Ramos (cell line): ENCODE data around the gene TBCB.

Source experiments
- in situ Hi-C: fragments of 300-500 bp; cut with MboI; formaldehyde crosslinking; loops from one replicate; pipeline ENCODE4 v1.14.3; 2022; ENCODE audit warnings: low sequenced_read_pairs; ENCODE audit not compliant: unreplicated experiment

Gene TBCB

DNA sequence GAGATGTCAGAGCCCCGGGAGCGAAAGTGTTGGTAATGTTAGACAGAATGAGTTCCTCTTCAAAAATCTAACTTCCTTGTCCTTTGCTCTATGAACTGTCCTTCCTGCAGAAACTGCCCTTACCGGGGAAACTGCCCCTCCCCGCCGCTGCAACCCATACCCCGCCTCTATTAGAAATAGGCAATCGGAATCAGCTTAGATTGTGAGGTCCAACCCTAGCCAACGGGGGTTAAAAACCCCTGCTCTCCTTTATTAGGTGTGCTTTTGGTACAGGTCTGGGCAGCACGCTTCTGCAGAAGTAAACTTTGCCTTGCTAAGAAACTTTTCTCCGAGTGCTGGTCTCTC lies 13.1 kb downstream of the TBCB start:
- in situ Hi-C loops: no loop called here

GRCh38 chr19:36131221-36131620 lies 16.0 kb downstream of the TBCB start:
- in situ Hi-C loops: loop anchor here (5.0 kb wide), 1 partner anchor 41 kb away; no protein-coding TSS in a partner anchor

DNA sequence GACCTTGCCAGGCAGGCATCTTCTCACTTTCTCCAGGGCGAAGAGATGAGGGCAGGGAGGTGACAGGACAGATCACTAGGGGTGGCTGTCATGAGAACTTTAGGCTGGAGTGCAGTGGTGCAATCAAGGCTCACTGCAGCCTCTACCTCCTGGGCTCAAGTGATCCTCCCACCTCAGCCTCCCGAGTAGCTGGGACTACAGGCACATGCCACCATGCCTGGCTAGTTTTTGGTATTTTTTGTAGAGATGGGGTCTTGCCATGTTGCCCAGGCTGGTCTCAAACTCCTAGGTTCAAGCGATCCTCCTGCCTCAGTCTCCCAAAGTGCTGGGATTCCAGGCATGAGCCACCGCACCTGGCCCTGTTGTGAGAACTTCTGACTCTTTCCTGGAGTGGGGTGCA lies 19.6 kb downstream of the TBCB start:
- in situ Hi-C loops: loop anchor here (5.0 kb wide), 1 partner anchor 37 kb away; no protein-coding TSS in a partner anchor

DNA sequence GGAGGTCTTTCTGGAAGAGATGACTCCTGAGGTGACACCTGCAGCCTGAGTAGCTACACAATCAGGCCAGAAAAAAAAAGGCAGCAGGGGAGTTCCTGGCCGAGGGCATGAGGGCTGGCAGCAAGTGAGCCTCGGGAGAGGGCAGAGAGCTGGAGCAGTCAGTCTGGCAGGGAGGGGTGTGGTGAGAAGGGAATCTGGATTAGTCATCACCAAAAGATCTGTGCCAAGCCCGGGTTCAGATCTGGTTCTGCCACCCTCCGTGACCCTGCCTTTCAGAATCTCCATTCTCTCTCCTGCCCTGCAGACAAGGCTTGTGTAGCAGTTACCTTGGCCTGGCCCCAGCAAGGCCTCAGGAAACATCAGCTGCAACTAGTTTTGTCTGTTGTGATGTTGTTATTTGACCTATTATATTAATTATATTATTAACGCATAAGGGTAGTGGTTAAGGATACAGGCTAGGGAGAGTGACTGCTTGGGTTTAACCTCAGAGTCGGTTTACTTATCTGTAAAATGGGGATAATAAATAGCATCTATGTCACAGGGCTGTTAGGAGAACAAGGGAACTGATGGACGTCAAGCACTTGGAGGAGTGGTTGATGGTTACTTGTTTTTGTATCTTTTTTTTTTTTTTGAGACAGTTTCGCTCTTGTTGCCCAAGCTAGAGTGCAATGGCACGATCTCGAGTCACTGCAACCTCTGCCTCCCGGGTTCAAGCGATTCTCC lies 21.9 kb downstream of the TBCB start:
- in situ Hi-C loops: no loop called here

- in situ Hi-C loops: no loop called here
These were observed 23.8 kb downstream of the TBCB start for GRCh38 chr19:36139120-36139472.

DNA sequence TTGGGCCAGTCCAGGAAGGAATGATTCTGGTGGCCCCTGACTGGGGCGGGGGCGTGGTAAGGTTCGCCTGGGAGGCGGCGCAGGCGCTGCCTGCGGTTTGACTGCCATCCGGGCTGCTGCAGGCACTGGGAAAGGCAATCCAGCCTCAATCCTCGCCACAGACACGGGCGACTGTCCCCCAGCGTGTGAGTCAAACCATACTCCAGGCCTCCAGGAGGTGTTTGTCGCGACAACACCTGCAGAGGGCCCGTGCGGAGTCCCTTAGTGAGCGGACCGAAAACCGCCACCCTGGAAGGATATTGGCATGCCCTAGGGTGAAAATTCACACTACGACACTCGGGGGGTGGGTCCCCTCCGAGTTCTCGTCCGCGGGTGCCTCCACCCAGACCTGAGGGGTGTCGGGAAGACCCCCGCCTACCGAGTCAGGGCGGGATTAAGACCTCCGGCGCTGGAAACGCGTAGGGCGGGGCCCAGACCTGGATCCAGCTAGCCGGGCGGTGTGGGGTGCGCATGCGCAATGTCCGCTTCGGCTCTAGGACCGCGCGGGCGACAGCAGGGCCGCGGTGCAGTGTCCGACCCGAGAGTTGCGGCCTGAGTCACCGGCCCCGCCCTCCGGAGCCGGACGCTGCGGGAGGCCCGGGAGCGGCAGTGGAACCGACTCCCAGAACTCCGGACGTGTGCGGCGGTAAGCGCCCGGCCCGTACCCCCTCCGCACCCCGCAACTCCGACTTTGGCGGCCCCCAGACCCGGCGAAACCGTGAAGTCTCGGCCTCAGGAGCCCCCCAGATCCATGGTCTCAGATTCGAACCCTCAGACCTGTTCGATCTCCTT lies 24.4 kb downstream of the TBCB start, which contains the start of gene CAPNS1:
TSS of gene CAPNS1 (plus strand) at position 594 of the 831 bp plus-strand sequence. CDS start 946 bp downstream, outside the sequence.
- in situ Hi-C loops: no loop called here

DNA sequence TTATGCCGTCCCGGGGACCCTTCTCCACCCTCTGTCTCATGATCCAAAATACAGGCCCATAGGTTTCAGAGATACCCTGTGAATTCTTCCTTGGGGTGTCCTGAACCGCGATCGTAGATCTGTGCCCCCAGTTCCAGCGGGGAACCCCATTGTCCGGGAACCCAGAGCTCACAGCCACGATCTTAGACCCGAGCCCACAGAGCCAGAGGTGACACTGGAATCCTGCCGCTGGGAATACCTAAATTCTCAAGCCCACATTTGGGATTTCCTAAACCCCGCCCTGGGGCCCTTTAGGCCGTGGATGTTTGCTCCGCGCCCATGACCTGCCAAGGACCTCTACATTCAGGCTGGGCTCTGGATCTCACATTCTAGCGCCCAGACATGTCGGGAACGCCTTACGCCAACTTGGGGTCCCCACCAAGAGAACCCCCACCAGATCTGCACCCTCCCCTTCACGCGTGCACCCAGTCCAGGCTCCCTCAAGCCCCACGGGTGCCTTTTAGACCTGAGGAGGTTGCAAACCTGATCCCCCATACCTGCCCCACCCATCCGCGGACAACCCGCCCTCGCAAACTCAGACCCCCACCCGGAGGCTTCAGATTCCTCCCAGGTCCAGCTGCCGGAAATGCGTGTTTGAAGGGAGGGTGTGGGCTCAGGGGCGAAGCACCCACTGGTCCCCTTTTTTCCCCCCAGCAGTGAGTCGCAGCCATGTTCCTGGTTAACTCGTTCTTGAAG lies 25.2 kb downstream of the TBCB start:
- in situ Hi-C loops: no loop called here

DNA sequence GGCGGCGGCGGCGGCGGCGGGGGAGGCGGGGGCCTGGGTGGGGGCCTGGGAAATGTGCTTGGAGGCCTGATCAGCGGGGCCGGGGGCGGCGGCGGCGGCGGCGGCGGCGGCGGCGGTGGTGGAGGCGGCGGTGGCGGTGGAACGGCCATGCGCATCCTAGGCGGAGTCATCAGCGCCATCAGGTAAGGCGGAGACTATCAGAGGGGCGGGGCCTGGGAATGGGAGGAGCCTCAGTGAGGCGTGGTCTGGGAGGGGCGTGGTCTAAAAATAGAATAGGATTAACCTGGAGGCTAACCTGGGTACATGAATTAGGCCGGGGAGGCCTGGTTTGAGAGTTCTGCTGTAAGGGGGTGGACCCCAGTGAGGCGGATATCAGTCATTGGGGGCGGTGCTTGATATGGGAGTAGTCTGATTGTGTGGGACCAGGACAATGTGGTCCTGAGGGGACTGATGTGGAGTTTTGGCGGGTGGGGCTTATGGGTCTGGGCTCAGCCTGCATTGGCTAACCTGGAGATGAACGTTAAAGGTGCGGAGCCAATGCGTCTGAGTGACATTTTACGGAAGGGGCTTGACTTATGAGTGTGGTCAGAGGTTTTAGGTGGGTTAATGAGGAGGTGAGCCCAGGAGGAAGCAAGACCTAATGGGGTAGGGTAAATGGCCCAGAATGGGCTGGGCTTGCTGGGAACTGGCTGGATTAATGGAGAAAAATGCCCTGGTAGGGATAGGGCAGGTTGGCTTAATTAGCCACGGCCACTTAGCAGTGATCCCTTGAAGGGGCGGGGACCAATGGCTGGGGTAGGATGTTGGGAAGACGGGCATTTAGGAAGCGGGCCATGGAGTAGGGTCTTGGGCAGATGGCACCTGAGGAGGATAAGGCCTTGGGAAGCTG lies 26.0 kb downstream of the TBCB start:
- in situ Hi-C loops: no loop called here

GRCh38 chr19:36142046-36142445 lies 26.8 kb downstream of the TBCB start:
- in situ Hi-C loops: no loop called here

DNA sequence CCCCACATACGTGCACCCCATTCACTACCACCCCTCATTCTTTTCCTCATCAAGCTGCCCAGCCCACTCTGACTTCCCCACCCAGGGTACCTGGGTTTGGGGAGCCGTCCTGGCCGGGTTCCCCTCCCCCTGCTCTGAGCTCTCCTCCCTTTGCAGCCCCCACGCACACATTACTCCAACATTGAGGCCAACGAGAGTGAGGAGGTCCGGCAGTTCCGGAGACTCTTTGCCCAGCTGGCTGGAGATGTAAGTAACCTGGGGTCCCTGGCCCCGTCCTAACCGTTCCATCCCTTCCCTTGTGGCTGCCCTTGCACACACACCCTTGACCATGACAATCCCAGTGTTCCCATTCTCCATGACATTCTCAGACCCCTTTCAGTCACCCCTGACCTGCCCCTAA lies 27.2 kb downstream of the TBCB start:
- in situ Hi-C loops: no loop called here

GRCh38 chr19:36144624-36145023 lies 29.4 kb downstream of the TBCB start:
- in situ Hi-C loops: no loop called here

- in situ Hi-C loops: no loop called here
These were observed 34.6 kb downstream of the TBCB start for GRCh38 chr19:36149673-36150406.

DNA sequence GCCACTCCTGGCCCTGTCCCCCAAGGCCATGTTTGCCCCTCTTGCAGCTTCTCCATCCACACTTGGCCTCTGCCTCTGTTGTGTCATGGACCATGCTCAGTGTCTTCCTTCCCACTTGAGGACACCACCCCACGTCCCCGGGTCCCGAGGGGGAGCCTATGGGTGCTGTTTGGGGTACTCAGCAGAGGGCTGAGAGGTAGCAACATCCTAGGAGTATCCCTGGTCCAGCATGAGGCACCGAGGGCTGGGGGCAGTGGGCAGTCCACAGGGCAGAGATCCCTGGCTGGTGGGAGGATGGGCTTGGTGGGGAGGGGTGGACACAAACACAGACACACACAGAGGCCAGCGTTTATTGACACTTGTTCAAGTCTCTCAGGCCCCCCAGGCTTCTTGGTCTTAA lies 35.3 kb downstream of the TBCB start:
- in situ Hi-C loops: no loop called here

DNA sequence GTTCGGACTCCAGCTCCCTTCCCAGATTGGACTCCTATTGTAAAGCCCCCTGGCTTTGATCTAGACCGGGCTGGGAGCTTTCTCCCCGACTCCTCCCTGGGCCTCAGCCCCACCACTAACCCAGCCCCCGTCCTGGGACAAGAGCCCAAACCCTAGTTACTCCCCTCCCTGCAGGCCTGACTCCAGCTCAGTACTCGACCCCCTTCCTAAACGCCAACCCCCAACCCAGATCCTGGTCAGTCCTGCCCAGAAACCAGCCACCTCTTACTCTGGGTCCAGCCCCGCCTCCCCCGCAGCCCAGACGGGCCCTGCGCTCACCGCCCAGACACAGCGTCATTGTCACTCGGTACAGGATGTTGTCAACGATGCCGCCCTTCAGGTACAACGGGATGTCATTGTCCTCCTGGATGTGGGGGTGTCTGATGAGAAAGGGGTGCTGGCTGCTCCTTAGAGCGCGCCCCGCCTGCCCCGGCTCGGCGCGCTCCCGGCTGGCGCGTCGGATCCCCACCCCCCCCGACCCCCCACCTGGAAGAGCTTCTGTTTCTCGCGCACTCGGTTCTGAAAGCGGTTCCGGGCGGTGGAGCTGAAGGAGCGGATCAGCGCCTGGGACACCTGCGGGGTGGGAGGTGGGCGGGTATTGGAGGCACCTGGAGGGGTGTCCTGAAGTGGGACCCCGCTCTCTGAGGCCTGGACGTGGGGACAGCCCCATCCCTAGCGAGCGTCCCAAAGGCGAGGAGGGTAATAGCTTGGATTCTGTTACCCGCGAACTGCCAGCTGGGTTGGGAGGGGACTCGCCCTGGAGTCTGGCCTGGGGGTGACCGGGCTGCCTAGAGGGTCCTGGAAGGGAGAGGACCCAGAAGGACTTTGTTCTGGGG lies 36.1 kb downstream of the TBCB start:
- in situ Hi-C loops: no loop called here

- in situ Hi-C loops: no loop called here
These were observed 36.7 kb downstream of the TBCB start for GRCh38 chr19:36152019-36152351.

DNA sequence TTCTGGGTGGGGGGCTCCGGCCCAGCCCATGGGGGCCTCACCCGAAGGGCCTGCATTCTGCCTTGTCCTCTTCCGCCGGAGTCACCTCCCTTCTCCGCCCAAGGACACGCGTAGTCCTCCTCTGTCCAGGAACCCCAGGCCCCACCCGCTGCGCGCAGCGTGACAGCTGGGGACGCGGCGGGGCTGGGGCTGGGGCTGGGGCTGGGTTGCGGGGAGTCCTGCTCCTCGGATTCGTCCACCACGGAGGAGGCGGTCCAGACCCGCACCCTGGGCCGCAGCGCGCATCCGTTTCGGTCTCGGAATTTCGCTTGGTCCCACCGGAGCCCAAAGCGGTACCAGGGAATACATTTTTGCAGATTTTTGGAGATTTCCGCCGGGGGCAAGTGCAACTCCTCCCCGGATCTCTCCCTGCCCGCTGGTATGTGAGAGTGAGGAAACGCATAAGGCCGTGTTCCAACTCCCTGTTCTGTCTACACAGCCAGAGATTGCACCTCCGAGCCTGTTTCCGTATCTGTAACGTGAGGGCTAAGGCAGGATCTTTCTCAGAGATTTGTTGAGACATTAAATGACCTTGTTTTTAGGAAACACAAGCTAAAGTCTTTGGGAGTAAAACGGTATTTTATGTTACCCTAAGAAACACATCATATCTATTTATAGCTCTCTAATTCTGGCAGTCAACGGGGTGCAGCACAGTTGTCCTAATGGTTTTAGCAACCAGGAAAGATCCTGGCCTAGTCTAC lies 37.3 kb downstream of the TBCB start, which contains the start of gene COX7A1:
TSS of gene COX7A1 (minus strand) at position 96 of the 740 bp plus-strand sequence. CDS start at position 56, 40 bp downstream.
- in situ Hi-C loops: no loop called here

GRCh38 chr19:36153126-36153525 lies 37.9 kb downstream of the TBCB start:
- in situ Hi-C loops: no loop called here
